Measurements from ENCODE around the gene ARHGAP20.

ARHGAP20 gene

DNA sequence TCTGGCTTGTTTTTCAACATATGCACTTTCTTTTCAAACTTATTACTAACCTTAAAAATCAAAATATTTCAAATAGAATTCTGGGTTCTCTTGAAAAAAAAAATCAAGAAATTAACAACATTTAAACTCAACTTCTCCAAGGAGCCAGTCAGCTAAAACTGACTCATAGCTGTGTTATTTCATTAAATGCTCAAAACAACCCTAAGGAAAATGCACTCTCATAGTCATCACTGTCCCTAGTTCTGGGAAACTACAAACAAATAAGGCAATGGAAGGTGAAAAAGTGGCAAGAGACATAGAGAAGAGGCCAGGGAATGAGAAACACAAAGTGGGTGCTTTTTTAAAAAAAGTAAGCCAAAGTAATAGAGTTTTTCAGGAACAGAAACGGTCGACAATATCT, 4.1 kb upstream of the ARHGAP20 start:
- intact Hi-C loops (cut with DNase I; ENCODE audit: low total_unique reads): no loop called here
- no peak overlapping the region for H3K4me3 ChIP-seq
- TF ChIP-seq CTCF (IDR thresholded peaks at IDR 0.05): no peak

DNA sequence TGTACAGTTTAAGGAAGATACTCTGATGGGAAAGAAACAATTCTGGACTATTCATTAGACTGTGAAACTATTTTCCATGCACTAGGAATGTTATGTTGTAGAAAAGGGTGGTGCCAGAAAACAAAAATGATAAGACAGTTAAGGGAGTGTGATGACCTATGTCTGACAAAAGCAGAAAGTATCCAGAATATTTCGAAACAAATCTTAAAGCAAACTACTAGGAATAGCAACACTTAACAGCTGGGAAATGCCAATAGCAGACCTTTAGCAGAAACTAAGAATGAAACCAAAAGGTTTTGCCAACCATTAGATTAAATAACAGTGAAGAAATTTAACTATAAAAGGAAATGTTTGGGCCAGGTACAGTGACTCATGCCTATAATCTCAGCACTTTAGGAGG, 3.3 kb upstream of the ARHGAP20 start:
- H3K27ac ChIP-seq: no peak overlapping the region
- no peak for DNase-seq
- H3K4me3 ChIP-seq: no peak overlapping the region
- no peaks in the 10 kb centered on the region for H3K36me3 ChIP-seq
- intact Hi-C loops (cut with DNase I; ENCODE audit: low total_unique reads): no loop called here
- no peaks in the 10 kb centered on the region for H3K9me3 ChIP-seq
- TF ChIP-seq CTCF (IDR thresholded peaks at IDR 0.05): no peak
- H3K4me1 ChIP-seq: peaks cover 0 to 30% (median 20%) of the 10 kb centered on the region in 4 donors
- H3K27me3 ChIP-seq: no peaks in the 10 kb centered on the region

More for the DNA sequence above, 4.1 kb upstream of the ARHGAP20 start:
- H3K4me1 ChIP-seq: peaks cover 0 to 22% (median 14%) of the 10 kb centered on the region in 4 donors
- H3K27me3 ChIP-seq: no peaks in the 10 kb centered on the region
- H3K9me3 ChIP-seq: no peaks in the 10 kb centered on the region
- H3K36me3 ChIP-seq: no peaks in the 10 kb centered on the region
- DNase-seq: no peak
- H3K27ac ChIP-seq: no peak overlapping the region

- peaks cover 0 to 31% (median 20%) of the 10 kb centered on the region in 4 donors for H3K4me1 ChIP-seq
- no peak overlapping the region for H3K27ac ChIP-seq
- no peaks in the 10 kb centered on the region for H3K27me3 ChIP-seq
- H3K4me3 ChIP-seq: peak overlapping the region; percentile 60 to 67
- no peaks in the 10 kb centered on the region for H3K9me3 ChIP-seq
- DNase-seq: no peak
- intact Hi-C loops (cut with DNase I; ENCODE audit: low total_unique reads): loop anchor here (5.0 kb wide), 1 partner anchor 514 kb away; no protein-coding TSS in a partner anchor
- no peaks in the 10 kb centered on the region for H3K36me3 ChIP-seq
- no peak for TF ChIP-seq CTCF (IDR thresholded peaks at IDR 0.05)
Observed at GRCh38 chr11:110713449-110713776, 1.2 kb upstream of the ARHGAP20 start.

GRCh38 chr11:110712659-110713448, 617 bp upstream of the ARHGAP20 start:
- no peak for TF ChIP-seq CTCF (IDR thresholded peaks at IDR 0.05)
- Histone ChIP-seq H3K4me3 (peak overlapping the region; percentile 60 to 67), H3K36me3 (no peaks in the 10 kb centered on the region), H3K4me1 (peaks cover 0 to 31% (median 20%) of the 10 kb centered on the region in 4 donors), H3K27me3 (no peaks in the 10 kb centered on the region), H3K9me3 (no peaks in the 10 kb centered on the region), H3K27ac (peak overlapping the region in 1 of 2 donors; percentile 46)
- DNase-seq: peak; percentile 37 to 66
- intact Hi-C loops (cut with DNase I; ENCODE audit: low total_unique reads): loop anchor here (5.0 kb wide), 1 partner anchor 514 kb away; no protein-coding TSS in a partner anchor

DNA sequence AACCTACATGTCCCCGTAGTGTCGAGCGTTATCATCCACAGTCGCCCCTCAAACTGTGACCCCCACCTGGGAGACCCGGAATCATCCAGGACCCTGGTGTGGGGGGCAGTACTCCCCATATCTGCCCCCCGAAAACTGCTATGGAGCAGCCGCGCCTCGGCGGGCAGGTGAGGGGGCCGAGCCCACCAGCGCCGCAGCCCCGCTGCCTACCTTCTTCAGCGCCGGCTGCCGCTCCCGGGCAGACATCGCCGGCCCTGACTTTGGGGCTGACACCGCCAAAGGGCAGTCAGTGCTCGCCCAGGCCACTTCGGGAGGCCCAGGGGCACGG, 825 bp downstream of the ARHGAP20 start:
- Histone ChIP-seq H3K27ac (peak overlapping the region; percentile 66 to 68), H3K4me3 (peak overlapping the region; percentile 60 to 67), H3K9me3 (no peaks in the 10 kb centered on the region), H3K27me3 (no peaks in the 10 kb centered on the region), H3K4me1 (peaks cover 0 to 31% (median 20%) of the 10 kb centered on the region in 4 donors), H3K36me3 (no peaks in the 10 kb centered on the region)
- no peak for TF ChIP-seq CTCF (IDR thresholded peaks at IDR 0.05)
- intact Hi-C loops (cut with DNase I; ENCODE audit: low total_unique reads): loop anchor here (5.0 kb wide), 1 partner anchor 516 kb away; no protein-coding TSS in a partner anchor
- DNase-seq: no peak
